Measurements from ENCODE around the gene WWOX.

WWOX gene

DNA sequence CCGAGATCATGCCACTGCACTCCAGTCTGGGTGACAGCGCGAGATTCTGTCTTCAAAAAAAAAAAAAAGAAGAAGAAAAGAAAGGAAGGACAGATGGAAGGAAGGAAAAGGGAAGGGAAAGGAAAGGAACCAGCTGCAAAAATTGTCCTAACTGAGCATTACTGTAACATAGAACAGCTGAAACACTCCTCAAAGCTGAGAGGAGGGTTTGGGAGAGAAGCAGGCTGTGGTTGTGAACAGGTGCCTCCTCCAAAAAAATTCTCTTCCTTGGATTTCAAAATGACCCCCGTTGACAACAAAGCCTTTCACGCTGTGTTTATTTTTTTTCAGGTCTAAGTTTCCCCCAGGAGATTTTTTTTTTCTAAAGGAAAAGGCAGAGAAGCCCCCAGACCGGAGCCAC lies 541.4 kb downstream of the WWOX start:
- no peak for DNase-seq

DNA sequence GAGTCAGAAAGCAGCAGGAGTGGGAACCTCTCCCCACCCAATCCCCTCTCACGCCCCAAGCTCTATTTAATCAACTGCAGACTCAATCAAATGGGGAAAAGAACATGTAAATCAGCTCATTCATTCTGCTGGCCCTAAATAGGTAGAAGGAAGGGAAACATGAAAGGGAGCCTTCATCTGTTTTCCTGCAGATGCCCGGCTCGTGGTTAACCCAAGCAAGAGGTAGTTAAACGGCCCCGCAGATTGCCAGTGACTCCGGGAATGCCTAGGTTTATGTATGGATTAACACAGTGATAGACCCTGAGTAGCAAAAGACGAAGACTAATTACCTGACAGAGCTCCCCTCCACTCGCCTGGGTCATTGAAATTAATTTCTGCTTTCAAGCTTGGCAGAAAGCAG lies 542.0 kb downstream of the WWOX start:
- DNase-seq, result no peak

DNA sequence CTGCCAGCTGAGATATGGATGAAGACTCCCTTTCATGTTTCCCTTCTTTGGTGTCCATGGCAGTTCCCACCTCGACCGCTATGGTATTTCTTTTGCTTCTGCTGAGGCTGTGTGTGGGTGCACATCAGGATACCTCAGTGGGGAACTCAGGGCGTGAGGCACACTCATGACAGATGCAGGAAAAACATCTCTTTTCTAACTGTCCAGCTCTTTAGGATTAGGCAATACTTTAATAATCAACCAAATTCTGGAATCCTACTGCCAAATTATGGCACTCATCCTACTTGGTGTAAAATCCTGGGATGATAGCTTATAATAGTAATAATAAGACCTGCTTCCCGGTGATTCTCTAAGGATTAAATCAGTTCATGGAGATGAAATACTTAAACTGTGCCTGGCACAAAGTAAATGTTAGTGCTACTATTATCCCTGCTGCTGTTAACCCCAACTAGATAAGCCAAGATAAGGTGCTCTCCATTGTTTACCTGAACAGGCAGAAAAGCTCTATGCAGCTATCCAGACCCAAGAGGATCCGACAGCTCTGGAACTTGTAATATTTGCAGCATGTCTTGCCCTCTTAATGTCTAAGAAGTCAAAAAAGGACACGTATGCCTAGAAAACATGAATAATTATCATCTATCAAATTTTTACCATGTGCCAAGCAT lies 543.3 kb downstream of the WWOX start:
- DNase-seq, result no peak

DNA sequence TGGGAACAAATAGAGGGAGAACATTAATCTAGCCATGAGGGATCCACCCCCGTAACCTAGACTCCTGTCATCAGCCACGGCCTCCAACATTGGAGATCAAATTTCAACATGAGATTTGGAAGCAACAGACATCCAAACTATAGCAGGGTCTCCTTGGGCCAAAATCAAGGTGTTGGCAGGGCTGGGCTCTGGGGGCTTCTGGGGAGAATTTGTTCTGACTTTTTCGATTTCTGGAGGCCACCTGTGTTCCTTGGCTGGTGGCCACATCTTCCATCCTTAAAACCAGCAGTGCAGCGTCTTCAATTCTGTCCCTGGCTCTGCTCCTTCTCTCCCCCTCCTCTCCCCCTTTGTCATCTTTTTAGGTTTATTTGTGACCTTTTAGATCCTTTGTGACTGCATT lies 546.2 kb downstream of the WWOX start:
- DNase-seq, result no peak

DNA sequence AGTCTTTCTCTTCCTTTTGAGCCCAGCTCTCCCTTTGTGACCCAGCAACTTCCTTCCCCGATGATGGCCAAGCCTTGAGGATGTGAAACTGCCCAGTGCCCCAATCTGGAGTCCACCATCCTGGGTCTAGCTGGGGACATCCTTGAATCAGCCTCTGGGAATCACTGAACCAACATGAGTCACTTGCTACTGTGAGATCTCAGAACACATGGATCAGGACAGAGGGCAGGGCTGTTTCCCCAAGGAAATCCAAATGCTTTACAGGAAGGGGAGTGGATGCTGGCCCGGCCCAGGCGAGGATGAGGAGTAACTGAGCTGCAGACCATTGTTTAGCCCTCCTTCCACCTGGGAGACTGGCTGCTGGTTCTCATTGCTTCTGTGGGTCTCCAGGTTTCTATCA lies 547.6 kb downstream of the WWOX start:
- DNase-seq, result no peak

DNA sequence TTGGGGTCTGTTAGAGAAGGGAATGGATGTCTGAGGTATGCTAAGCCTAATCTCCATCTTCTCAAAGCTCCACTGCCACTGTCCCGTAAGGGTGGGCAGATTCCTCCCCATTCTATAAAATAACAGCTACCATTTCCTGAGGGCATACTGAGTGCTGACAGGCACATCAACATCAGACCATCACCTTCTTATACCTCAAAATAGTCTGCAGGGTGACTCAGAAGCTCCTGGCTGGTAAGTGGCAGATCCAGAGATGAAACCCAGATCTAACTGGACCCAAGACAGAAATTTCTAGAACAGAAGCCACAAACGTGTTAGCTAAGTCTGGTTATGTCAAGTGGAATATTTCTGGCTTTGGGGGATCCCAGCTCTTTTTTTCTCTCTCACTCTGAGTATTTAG lies 548.0 kb downstream of the WWOX start:
- DNase-seq, result no peak

DNA sequence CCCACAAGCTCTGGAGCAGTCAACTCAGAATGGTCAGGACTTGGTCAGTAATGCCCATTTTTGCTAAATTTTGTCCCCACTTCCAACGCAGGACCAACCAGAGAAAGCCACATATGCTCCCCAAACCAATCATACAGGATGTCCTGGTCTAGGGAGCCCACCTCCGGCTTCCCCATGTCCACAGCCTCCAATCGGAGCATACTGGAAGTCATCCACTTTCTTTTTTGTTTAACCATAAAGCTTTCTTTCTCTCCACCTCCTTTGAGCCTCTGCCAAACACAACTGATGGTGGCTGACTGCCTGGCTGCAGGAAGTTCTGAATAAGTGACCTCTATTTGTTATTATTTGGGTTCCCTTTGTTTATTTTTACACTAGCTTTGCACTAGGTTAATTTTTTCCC lies 549.1 kb downstream of the WWOX start:
- no peak for DNase-seq

DNA sequence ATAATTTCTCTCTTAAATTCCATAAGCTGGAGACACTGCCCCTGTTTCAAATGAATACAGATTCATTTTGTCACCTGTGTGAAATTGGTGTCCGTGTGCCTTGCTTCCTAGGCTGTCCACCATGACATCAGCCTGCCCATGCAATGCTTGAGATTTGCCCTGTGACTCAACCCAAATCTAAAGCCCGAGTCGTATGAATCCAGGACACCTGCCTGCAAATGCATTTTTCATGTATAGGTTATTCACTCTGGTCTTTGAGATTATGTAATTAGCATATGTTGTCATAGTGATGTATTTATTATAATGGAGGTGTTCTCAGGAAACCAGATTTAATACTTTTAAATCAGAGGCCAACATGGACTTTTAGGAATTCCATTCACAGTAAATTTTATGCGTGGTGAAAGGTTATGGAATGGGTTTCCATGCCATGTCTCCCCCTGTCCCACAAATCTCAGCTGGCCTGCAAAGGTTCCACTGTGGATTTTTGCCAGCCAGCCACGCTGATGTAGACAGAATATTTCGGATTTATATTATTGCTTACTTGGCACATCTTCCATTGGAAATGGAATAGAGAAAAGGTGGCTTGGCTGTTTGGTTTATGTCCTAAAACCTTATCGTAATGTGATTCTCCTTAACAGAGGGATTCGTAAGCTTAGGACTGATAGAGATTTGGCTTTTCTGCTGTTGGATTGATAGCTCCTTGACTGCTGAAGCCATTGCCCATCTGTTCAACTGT lies 551.1 kb downstream of the WWOX start:
- no peak for DNase-seq

DNA sequence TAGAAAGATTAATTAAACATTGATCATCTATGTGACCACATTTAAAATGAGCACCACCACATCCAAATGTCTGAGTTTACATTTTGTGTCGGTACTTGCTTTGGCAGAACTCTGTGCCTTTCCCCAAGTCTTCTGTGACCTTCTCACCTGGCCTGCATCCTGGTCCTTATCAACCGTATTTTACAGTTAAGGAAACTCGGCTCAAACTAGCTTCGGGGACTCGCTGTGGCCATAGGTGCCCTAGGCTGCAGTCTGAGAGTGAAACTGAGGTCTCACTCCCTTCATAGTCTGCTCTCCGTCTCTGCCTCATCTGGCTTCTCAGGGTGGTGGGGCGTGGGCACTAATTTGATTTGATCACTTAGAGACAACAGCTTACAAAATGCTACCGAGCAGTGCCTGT lies 555.5 kb downstream of the WWOX start:
- no peak for DNase-seq

DNA sequence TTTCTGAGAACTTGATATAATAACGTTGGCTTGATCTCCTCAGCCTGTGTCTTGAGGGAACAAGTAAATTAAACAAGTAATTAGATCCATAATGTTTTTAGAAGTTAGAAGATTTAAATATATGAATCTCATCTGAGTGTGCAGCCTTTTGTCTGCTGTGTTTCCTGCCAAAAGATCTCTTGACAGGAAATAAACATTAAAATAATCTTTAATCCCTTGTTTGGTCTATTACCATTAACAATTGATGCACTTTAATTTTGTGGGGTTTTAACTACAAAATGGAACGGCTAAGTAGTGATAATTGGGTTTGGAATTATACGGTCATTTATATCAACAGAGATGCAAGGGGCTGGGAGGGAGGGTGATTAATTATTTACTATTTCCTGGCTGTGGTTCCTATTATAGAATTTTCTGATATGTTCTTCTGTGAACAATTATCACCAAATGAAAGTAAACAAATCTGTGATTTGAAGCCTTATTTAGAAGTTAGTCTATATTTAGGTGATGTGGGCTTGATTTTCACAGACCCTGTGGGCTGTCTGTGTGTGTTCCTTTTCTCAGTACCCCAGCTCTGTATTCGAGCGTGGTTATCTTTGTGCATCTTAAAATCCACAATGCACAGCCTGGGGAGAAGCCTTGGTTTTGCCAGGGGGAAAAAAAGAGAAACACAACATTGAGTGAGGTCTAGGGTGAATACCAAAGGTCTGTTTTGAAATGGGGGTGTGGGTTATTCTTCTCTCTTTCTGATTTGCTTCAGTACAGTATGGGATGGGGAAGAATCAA lies 556.1 kb downstream of the WWOX start:
- no peak for DNase-seq

DNA sequence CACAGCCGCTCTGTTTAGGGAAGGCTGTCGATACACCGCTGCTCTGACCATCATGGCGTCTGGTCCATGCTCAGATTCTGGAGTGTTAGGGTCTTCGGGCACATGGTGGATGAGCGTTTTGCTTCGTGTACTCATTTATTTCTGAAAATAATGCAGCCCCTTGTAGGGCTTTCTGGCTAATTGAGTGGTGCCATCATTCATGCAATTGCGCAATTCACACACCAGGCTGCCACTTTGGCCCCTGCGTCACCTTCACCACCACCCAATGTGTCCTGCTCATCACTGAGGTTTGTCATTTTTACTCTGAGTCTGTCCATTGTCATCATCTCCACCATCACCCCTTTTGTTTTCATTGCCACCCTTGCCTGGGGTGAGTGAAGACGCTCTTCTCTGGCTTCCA lies 557.4 kb downstream of the WWOX start:
- no peak for DNase-seq

DNA sequence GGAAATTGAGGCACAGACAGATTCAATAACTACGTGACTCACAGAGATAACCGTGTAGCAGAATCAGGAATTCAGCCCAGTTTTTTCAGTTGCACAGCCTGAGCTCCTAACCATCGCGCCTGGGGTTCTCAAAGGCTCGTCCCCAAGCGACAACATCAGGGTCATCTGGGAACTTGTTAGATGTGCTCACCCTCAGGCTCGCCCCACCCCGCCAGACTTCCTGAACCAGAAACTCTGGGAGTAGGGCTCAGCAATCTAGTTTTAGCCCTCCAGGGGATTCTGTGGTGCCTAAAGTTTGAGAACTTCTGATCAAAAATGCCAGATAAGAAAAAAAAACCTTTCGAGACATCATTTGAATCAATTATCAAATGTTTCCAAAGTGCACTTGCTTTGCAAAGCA lies 559.8 kb downstream of the WWOX start:
- DNase-seq, result no peak

DNA sequence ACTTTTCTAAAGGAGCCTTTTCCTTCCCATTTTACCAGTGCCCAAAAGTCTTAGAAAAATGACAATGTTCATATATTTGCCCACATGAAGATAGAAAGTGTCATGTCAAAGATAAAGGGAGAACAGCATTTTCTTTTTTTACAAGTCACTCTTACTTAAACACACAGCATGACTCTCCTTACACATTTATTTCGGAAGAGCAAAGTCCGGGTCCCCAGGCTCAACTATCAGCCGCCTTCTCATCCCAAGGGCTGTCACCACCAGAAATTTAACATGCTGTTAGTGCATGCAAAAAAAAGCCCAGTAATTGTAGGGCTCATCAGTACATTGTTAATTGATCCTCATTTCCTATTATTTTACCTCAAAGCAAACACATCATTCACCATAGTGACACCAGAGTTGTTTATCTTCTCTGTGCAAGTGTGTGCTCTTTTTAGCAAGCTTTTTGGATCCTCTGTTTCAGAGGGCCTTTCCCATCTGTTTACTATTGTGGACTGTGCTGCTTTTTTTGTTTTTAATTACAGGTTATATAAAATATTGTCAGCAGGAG lies 560.3 kb downstream of the WWOX start:
- DNase-seq, result peak; percentile 7

DNA sequence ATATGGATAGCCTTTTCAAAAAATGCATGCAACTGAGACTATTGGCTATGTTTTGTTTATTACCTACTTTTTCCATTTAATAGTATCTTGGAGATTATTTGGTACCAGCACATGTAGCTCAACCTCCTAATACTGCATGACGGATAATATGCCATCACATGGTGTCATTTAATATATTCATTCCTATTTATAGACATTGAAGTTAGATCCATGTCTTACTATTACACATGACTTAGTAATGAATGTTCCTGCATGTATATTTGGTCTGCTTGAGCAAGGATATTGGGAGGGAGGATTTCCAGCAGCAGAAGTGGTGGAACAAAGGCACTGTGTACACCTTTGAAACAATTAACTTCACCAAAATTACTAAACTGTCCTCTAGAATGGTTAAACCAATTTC lies 561.3 kb downstream of the WWOX start:
- no peak for DNase-seq

DNA sequence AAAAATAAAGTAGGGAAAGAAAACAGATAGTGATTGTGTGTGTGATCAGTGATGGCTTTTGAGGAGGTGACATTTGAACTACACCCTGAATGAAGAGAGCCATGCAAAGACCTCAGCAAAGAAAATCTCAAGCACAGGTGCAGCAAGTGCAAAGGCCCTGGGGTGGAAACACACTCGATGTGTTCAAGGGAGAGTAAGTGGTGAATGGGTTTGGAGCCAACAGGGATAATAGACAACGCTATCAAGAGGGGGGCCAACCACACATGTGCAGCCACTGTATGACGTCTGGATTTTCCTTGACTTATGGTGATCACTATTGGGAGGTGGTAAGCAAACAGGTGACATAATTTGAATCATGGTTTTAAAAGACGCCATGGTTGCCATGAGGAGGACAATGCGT lies 564.2 kb downstream of the WWOX start:
- DNase-seq, result no peak

DNA sequence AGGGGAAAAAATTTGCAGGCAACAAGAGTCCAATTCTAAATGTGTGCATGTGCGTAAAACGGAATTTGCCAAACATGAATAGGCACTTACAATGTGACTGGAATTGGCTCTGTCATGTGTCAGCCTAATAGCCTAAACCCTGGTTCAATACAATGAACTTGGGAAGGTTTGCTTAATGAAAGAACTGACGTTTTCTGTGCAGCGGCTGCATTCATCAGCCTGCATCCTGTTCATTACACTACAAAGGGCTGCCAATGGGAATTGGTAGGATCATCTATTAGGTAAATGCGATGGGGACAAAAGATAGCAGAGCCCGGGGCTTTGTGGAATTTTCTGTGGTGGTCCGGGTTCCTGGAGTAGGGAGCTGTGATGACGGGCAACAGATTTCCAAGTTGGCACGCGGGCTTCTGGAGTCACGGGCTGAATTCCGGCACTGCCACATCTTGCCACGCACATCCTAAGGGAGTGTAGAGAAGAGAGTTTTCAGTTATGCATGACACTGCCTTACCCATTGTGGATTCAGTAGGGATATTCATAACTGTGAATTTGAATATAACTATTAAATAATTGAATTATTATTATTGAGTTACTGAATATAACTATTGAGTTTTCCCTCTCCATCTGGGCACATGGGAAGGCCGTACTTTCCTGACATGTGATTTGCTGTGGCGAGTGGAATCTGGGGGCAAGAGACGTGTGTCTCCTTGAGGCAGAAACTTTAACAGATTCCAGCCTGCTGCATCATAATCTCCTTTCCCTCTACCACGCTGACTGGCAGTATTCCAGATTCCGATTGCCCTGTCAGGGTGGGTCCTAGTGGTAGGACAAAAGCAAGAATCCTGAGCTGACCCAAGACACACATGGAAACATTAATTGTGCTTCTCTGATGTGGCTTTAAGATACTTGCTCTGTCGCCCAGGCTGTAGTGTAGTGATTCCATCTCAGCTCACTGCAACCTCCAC lies 565.6 kb downstream of the WWOX start:
- DNase-seq, result no peak

DNA sequence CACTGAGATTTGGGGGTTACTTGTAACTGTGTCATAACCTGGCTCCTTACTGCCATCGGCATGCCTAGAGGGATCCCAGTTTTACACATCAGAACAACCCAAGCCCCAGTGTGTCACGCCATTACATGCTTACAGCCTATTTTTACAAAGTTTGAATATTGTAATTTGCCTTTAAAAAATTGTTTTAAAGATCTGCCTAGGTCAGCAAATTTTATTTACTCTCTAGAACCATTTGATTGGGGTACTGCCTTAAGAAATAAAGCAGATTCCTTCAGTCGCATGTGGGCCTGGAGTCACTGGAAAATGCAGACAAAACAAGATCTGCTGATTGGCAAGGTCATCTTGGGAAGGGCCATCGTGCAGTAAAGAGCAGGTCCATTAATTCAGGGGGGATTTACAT lies 566.9 kb downstream of the WWOX start:
- DNase-seq, result no peak

DNA sequence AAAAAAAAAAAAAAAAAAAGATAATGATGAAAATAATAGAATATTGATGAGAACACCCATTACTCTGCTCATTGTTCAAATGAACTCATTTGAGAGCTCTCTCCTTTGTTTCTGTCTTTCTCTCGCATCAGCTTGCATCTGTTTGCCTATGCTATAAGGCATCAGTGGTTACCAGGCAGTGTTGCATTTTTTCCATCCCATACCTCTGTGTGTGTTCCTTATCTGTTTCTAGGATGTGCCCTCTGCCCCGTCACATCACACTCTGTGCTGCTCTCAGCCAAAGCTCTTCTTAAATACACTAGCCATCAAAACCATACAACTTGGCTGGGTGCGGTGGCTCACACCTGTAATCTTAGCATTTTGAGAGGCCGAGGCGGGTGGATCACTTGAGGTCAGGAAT lies 568.2 kb downstream of the WWOX start:
- no peak for DNase-seq

DNA sequence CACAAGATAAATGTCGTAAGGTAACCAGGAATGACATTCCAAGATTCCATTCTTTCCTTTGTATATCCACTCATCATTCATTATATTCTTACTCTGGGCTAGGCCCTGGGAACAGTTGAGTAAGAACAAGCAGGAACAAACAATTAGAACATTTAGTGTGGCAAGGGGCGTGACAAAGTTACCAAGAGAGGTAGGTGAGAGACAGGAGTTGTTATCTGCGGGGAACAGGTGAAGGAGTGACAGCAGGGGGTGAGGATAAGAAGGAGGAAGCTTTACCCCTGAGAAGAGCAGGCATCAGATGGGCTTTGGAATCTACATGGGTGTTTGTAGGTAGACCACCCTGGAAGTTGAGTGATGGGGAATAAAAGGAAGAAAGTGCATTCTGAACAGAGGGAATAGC lies 568.9 kb downstream of the WWOX start:
- no peak for DNase-seq

DNA sequence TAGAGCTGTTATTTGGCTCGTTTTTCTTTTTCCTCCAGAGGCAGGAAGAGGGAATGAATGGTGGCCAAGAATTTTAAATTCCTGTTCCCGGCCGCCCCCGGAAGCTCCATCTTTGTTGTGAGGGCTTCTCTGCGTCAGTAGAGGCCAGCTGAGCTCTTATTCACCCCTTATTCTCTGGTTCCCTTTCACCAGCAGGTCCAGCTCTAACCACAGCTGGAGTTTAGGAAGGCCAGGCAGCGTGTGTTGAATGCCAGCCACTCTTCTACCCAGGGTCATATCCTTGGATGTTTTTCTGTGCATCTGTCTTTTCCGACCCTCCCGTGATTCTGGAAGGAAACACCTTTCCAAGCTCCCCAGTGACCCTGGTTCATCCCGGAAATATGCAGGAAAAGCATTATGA lies 570.5 kb downstream of the WWOX start:
- DNase-seq, result no peak

DNA sequence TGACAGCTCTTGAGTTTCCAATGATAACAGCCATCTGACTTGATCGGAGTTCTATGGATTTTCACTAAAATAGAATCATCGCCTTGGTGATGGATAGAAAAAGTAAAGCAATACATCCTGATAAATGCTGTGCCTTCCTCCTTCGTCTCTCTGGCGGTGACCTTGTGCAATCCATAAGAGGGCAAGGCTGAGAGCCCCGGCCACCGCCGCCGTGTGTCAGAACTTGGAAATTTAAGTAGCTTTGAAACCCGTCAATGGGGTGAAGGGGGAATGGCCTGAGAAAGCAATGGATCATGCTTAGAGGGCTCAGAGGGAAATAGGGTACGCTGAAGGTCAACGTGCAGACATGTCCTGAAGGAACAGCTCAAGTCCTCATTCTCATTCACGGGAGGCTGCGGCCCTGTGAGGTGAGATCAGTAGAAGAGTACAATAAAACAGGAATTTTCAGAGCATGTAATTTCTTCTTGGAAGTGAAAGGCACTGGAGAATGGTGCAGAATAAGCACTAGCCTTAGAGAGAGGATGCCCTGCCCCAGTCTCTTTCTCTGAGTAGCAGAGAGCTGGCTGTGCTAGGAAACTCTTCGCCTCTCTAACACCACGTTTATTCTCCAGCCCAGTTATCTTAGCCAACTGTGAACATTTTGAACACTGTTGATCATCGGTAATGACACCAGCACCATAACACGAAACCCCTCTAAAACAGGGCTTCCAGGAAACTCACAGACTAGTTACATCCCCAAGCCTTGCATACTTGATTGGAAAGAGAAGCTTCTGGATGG lies 573.5 kb downstream of the WWOX start:
- DNase-seq, result no peak

DNA sequence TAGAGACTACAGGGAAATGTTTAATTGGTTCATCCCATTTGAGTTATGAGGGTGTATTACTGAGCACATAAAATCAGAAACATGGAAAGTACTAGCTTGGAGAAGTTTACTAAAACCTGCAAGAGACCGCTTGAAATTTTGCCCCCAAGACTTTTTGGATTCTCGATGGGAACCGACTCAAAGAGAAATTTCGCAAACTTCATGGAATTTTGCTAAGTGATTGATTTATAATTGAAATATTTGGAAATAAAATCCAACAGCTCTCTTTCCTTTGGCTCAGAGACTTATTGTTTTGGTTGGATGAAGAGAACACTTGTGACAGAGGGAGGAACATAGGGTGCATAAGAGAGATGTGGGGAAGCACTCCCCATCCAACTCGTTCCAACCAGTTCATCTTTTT lies 574.4 kb downstream of the WWOX start:
- no peak for DNase-seq
